ENCODE measurements around the gene FGR.

Gene FGR

GRCh38 chr1:27614625-27615344, 20.2 kb downstream of the FGR start:
- Histone ChIP-seq H3K4me3 (ENCODE audit: low read depth, low read length) (no peak overlapping the region), H3K36me3 (no peaks in the 10 kb centered on the region), H3K27me3 (no peaks in the 10 kb centered on the region), H3K4me1 (no peaks in the 10 kb centered on the region), H3K9me3 (no peaks in the 10 kb centered on the region)
- DNase-seq, result no peak
- no peak for TF ChIP-seq CTCF (IDR thresholded peaks at IDR 0.05; ENCODE audit: low read depth, low read length)

- Histone ChIP-seq H3K9me3 (no peaks in the 10 kb centered on the region), H3K36me3 (no peaks in the 10 kb centered on the region), H3K4me1 (no peaks in the 10 kb centered on the region), H3K27me3 (no peaks in the 10 kb centered on the region), H3K4me3 (ENCODE audit: low read depth, low read length) (no peak overlapping the region)
- TF ChIP-seq CTCF (IDR thresholded peaks at IDR 0.05; ENCODE audit: low read depth, low read length), result no peak
- DNase-seq, result no peak
Measured at GRCh38 chr1:27614043-27614624, 20.9 kb downstream of the FGR start.

- H3K36me3 ChIP-seq, result no peaks in the 10 kb centered on the region
- no peak for TF ChIP-seq CTCF (IDR thresholded peaks at IDR 0.05; ENCODE audit: low read depth, low read length)
- no peaks in the 10 kb centered on the region for H3K4me1 ChIP-seq
- no peak for DNase-seq
- no peaks in the 10 kb centered on the region for H3K9me3 ChIP-seq
- H3K4me3 ChIP-seq (ENCODE audit: low read depth, low read length), result no peak overlapping the region
- no peaks in the 10 kb centered on the region for H3K27me3 ChIP-seq
Measured at GRCh38 chr1:27612718-27613117, 22.3 kb downstream of the FGR start.

GRCh38 chr1:27611450-27611849, 23.5 kb downstream of the FGR start:
- no peak for TF ChIP-seq CTCF (IDR thresholded peaks at IDR 0.05; ENCODE audit: low read depth, low read length)
- Histone ChIP-seq H3K36me3 (no peaks in the 10 kb centered on the region), H3K27me3 (no peaks in the 10 kb centered on the region), H3K4me3 (ENCODE audit: low read depth, low read length) (no peak overlapping the region), H3K9me3 (no peaks in the 10 kb centered on the region), H3K4me1 (peaks cover 4% of the 10 kb centered on the region)
- no peak for DNase-seq

GRCh38 chr1:27609618-27610240, 25.3 kb downstream of the FGR start:
- no peak for TF ChIP-seq CTCF (IDR thresholded peaks at IDR 0.05; ENCODE audit: low read depth, low read length)
- Histone ChIP-seq H3K9me3 (no peaks in the 10 kb centered on the region), H3K4me3 (ENCODE audit: low read depth, low read length) (no peak overlapping the region), H3K4me1 (peaks cover 6% of the 10 kb centered on the region), H3K36me3 (no peaks in the 10 kb centered on the region), H3K27me3 (no peaks in the 10 kb centered on the region)
- no peak for DNase-seq

GRCh38 chr1:27609210-27609555, 25.8 kb downstream of the FGR start:
- TF ChIP-seq CTCF (IDR thresholded peaks at IDR 0.05; ENCODE audit: low read depth, low read length), result no peak
- H3K4me3 ChIP-seq (ENCODE audit: low read depth, low read length), result no peak overlapping the region
- H3K27me3 ChIP-seq, result no peaks in the 10 kb centered on the region
- H3K4me1 ChIP-seq, result peaks cover 6% of the 10 kb centered on the region
- DNase-seq, result no peak
- no peaks in the 10 kb centered on the region for H3K9me3 ChIP-seq
- no peaks in the 10 kb centered on the region for H3K36me3 ChIP-seq
